Measurements from ENCODE around the gene CDK7.
"Not testable (repeated sequence)": the region's sequence is repeated elsewhere in the genome, so short reads cannot be mapped to it uniquely, and the experiment has no call there.

The CDK7 gene

GRCh38 chr5:69217548-69218526 is 16.8 kb upstream of the CDK7 start:
- TF ChIP-seq JUND (IDR thresholded peaks at IDR 0.05; ENCODE audit: low read depth), result no peak
- peak; percentile 80 to 94 for DNase-seq (ENCODE audit: low read depth in 1 of 2, low spot score in 1 of 2)
- in situ Hi-C loops (cut with HindIII; ENCODE audit: low pct_unique_long_range_greater_than_20kb, low sequenced_read_pairs), result no loop called here

GRCh38 chr5:69219939-69220338 is 14.7 kb upstream of the CDK7 start:
- no peak for DNase-seq (ENCODE audit: low read depth in 1 of 2, low spot score in 1 of 2)
- in situ Hi-C loops (cut with HindIII; ENCODE audit: low pct_unique_long_range_greater_than_20kb, low sequenced_read_pairs), result no loop called here
- no peak for TF ChIP-seq JUND (IDR thresholded peaks at IDR 0.05; ENCODE audit: low read depth)

GRCh38 chr5:69220371-69220770 is 14.3 kb upstream of the CDK7 start:
- DNase-seq (ENCODE audit: low read depth in 1 of 2, low spot score in 1 of 2); in situ Hi-C loops (cut with HindIII; ENCODE audit: low pct_unique_long_range_greater_than_20kb, low sequenced_read_pairs): not testable (repeated sequence)

GRCh38 chr5:69220833-69221232 is 13.9 kb upstream of the CDK7 start:
- DNase-seq (ENCODE audit: low read depth in 1 of 2, low spot score in 1 of 2); in situ Hi-C loops (cut with HindIII; ENCODE audit: low pct_unique_long_range_greater_than_20kb, low sequenced_read_pairs): not testable (repeated sequence)

- DNase-seq (ENCODE audit: low read depth in 1 of 2, low spot score in 1 of 2), result no peak
- no peak for TF ChIP-seq JUND (IDR thresholded peaks at IDR 0.05; ENCODE audit: low read depth)
- in situ Hi-C loops (cut with HindIII; ENCODE audit: low pct_unique_long_range_greater_than_20kb, low sequenced_read_pairs), result no loop called here
Measured at GRCh38 chr5:69224520-69224919, 10.2 kb upstream of the CDK7 start.

DNA sequence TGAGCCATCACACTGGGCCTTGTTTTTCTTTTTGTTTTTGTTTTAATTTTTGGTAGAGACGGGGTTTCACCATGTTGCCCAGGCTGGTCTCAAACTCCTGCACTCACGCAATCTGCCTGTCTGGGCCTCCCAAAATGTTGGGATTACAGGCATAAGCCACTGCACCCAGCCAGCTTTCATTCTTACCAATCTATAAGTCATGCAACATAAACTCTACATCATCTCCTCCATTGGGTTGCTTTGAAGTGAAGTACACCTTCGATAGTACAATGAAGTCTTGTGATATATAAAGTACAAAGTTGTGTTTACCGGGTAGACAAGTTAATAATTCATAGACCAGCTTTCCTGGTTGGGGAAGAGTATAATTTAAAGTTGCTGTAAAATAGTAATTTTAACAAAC is 8.8 kb upstream of the CDK7 start:
- TF ChIP-seq JUND (IDR thresholded peaks at IDR 0.05; ENCODE audit: low read depth), result no peak
- DNase-seq (ENCODE audit: low read depth in 1 of 2, low spot score in 1 of 2), result no peak
- in situ Hi-C loops (cut with HindIII; ENCODE audit: low pct_unique_long_range_greater_than_20kb, low sequenced_read_pairs), result no loop called here

- in situ Hi-C loops (cut with HindIII; ENCODE audit: low pct_unique_long_range_greater_than_20kb, low sequenced_read_pairs), result no loop called here
- DNase-seq (ENCODE audit: low read depth in 1 of 2, low spot score in 1 of 2), result no peak
- no peak for TF ChIP-seq JUND (IDR thresholded peaks at IDR 0.05; ENCODE audit: low read depth)
Measured at GRCh38 chr5:69230181-69230580, 4.5 kb upstream of the CDK7 start.

DNA sequence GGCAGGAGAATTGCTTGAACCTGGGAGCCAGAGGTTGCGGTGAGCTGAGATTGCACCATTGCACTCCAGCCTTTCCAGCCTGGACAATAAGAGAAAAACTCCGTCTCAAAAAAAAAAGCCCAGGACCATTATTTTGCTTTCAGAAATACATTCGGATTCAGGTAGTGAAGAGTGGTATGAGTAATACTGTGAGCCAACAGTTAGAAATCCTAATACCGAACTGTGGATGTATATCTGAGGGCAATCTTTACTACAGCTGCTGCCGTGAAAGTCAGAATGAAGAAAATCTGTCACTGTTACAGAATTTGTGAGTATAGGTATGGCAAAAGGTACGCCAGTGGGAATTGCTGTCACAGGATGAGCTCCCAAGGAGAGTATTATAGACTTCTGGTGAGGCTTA is 3.4 kb upstream of the CDK7 start:
- no peak for DNase-seq (ENCODE audit: low read depth in 1 of 2, low spot score in 1 of 2)
- in situ Hi-C loops (cut with HindIII; ENCODE audit: low pct_unique_long_range_greater_than_20kb, low sequenced_read_pairs), result no loop called here
- TF ChIP-seq JUND (IDR thresholded peaks at IDR 0.05; ENCODE audit: low read depth), result no peak

DNA sequence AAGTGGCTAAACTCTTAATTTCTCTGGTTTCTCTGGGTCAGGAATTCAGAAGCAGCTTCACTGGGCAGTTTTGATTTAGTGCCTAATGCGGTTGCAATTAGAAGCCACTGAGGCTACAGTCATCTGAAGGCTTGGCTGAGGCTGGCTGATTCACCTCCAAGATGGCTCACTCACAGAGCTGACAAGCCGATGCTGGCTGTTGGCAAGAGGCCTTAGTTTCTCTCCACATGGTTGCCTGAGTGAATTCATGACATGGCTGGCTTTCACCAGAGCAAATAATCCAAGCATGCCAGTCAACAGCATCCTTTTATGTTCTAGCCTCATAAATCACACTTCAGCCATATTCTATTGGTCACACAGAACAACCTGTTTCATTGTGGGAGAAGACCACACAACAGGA is 2.8 kb upstream of the CDK7 start:
- in situ Hi-C loops (cut with HindIII; ENCODE audit: low pct_unique_long_range_greater_than_20kb, low sequenced_read_pairs), result no loop called here
- no peak for TF ChIP-seq JUND (IDR thresholded peaks at IDR 0.05; ENCODE audit: low read depth)
- no peak for DNase-seq (ENCODE audit: low read depth in 1 of 2, low spot score in 1 of 2)

DNA sequence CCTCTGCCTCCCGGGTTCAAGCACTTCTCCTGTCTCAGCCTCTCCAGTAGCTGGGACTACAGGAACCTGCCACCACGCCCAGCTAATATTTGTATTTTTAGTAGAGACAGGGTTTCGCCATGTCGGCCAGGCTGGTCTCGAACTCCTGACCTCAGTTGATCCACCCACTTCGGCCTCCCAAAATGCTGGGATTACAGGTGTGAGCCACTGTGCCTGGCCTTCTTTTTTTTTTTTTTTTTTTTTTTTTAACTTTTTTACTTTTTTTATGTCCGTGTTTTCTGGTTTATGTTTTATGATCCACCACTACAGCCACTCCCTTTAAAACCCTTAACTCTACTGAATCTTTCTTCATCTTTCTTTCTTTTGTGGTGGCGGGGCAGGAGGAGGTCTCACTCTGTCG is 2.0 kb downstream of the CDK7 start:
- in situ Hi-C loops (cut with HindIII; ENCODE audit: low pct_unique_long_range_greater_than_20kb, low sequenced_read_pairs); DNase-seq (ENCODE audit: low read depth in 1 of 2, low spot score in 1 of 2): not testable (repeated sequence)

GRCh38 chr5:69237877-69238276 is 3.2 kb downstream of the CDK7 start:
- no peak for DNase-seq (ENCODE audit: low read depth in 1 of 2, low spot score in 1 of 2)
- no peak for TF ChIP-seq JUND (IDR thresholded peaks at IDR 0.05; ENCODE audit: low read depth)
- in situ Hi-C loops (cut with HindIII; ENCODE audit: low pct_unique_long_range_greater_than_20kb, low sequenced_read_pairs), result no loop called here

DNA sequence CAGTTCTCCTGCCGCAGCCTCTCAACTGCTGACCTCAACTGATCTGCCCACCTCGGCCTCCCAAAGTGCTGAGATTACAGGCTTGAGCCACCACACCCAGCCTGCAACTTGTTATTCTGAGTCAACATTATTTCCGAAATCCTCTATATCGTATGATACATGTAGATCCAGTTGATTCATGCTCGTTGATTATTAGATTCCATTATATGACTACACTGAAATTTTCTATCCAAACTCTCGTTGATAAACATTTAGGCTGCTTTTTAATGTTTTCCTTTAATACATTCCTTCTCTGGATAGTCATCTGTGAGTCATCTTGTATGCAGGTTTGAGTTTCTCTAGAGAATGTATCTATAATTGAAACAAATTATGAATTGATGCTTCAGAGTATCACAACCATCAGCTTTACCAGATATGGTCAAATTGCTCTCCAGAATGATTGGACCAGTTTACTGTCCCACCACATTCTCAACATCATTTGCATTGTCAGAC is 4.1 kb downstream of the CDK7 start:
- TF ChIP-seq JUND (IDR thresholded peaks at IDR 0.05; ENCODE audit: low read depth), result no peak
- DNase-seq (ENCODE audit: low read depth in 1 of 2, low spot score in 1 of 2), result no peak
- in situ Hi-C loops (cut with HindIII; ENCODE audit: low pct_unique_long_range_greater_than_20kb, low sequenced_read_pairs), result no loop called here

- in situ Hi-C loops (cut with HindIII; ENCODE audit: low pct_unique_long_range_greater_than_20kb, low sequenced_read_pairs), result no loop called here
Measured at GRCh38 chr5:69242215-69242927, 7.7 kb downstream of the CDK7 start.

More at GRCh38 chr5:69242215-69242927, 7.7 kb downstream of the CDK7 start:
- TF ChIP-seq JUND (IDR thresholded peaks at IDR 0.05; ENCODE audit: low read depth), result no peak
- DNase-seq (ENCODE audit: low read depth in 1 of 2, low spot score in 1 of 2), result peak in 1 of 2 experiments; percentile 28
